HG02642 (cell line): ENCODE measurements around the gene SFT2D1.

Experiments
- ATAC-seq: cut with Tn5 transposase; IDR thresholded peaks from one replicate; pipeline ENCODE4 v1.9.1; 2021; ENCODE audit warnings: mild to moderate bottlenecking; ENCODE audit not compliant: unreplicated experiment, poor library complexity

The SFT2D1 gene

GRCh38 chr6:166308769-166309589 is 33.4 kb downstream of the SFT2D1 start:
- ATAC-seq: no peak

GRCh38 chr6:166308033-166308768 is 34.1 kb downstream of the SFT2D1 start, which contains the start of gene PRR18:
TSS of gene PRR18 (minus strand) at chr6:166308392. CDS start at chr6:166308142, 250 bp downstream.
- ATAC-seq: peak; percentile 51

GRCh38 chr6:166307082-166308032 is 35.0 kb downstream of the SFT2D1 start:
- ATAC-seq: peak; percentile 40

- no peak for ATAC-seq
Measured at GRCh38 chr6:166306378-166307081, 35.8 kb downstream of the SFT2D1 start.

DNA sequence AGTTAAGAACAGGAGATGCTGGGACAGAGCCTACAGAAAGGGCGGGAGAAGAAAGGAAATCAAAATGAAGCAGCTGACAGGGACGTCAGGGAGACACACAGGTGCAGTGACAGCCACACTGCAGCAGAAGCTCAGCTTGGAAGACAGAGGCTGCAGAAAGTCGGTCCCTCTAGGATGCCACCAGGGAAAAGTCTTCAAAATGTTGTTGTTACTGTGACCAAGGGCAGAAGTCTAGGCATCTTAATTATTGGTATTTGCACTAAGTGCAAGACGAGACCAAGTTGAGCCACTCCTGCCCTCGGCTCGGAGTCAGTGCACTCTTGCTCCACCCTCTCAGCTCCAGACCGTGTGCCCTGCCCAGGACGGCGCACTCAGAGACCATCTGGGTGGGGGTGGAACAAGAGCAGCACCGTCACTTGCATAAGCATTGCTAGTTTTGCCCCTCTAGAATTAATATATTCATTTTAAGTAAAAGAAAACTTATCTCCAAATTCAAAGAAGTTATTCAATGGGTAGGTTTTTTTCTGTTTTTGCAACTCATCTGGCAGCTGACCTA is 36.7 kb downstream of the SFT2D1 start:
- no peak for ATAC-seq

DNA sequence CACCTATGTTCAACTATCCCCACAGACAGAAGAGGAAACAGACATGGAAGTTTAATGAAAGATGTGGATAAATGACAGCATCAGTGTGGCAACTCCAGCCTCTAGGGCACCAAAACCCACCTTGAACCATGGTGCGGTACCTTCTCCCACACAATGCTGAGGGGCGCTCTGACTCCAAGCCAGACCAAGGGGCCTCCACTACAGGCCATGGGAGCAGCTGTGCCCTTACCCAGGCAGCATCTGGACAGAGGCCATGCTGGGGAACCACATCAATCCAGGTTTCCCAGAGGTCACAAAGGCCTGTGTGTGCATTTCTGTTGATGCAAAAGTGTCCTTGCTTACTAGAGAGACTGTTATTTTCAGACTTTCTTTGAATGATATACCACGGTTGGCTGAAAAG is 38.2 kb downstream of the SFT2D1 start:
- ATAC-seq: no peak

GRCh38 chr6:166301611-166302529 is 40.5 kb downstream of the SFT2D1 start:
- no peak for ATAC-seq

GRCh38 chr6:166300357-166300987 is 41.9 kb downstream of the SFT2D1 start:
- ATAC-seq: no peak

GRCh38 chr6:166297606-166298005 is 44.7 kb downstream of the SFT2D1 start:
- ATAC-seq: no peak

- ATAC-seq: no peak
Measured at GRCh38 chr6:166296035-166296883, 46.1 kb downstream of the SFT2D1 start.

- ATAC-seq: no peak
Measured at GRCh38 chr6:166293731-166294584, 48.4 kb downstream of the SFT2D1 start.

DNA sequence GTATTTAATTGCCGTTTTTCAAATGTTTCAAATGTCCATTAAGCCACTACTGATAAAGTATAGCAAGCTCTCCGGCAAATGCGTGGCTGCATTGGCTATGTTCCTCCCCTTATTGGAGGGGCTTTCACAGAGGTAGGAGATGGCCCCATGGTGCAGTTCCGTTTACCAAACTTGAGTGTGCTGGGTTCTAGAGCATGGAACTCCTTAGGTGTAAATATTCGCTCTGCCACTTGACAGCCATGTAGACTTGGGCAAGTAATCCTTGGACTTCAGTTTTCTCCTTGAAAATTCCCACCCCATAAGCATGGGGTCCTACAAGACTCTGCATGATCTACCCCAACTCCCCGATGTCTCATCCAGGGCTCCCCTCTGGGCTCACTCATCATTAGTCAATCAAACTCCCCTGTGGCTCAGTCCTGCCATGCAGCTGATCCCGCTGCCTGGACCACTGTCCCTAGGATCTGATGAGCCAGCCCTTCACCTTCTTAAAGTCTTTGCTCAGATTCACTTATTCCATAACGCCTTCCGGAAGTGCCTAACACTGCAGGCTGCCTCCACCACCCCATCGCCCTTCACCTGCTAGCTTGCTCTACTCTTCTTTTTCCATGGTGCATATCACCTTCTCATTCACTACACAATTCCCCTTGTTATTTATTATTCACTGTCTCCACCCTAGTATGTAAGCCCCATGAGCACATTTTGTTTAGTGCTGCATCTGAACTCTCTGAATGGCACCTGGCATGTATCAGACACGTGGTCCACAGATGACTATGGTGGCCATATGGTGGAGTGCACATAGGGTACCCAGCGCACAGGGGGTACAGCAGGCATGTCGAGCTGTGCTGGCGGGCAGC is 52.9 kb downstream of the SFT2D1 start:
- no peak for ATAC-seq

DNA sequence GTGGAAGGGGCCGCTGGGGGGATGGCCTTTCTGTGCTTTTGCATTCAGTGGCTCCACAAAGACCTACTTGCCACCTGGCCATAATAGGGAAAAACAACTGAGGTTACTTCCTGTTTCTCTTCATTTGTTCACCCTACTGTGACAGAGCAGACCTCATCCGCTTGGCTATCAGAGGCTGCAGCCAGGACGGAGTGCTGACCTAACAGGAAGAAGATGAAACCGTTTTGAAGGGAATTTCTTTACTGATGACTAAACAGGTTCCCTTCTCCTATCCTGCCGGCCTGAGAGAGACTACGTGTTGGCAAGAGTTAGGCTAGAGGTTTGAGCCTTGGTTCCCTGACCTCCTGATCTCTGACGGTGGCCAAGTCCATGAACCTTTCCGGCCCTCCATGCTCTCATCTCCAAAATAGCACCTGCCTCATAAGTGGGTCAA is 55.5 kb downstream of the SFT2D1 start:
- ATAC-seq: peak; percentile 95

DNA sequence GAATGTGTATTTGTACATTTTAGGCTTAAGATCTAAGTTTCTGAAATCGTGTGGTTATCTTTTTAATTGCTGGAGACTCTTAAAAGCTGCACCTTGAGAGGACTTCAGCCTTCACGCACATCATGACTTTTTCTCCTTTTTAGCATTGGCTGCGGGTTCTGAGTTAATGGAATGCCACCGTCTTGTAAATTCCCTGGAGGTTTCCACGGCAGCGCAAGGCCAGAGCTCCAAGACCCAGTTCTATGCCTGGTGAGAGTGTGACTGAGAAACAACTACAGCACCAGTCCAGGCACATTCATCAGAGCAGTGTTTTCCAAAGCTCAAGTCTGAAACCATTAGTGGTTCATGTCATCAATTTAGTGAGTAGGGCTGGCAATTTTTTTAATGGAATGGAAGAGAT is 57.1 kb downstream of the SFT2D1 start:
- ATAC-seq: no peak

DNA sequence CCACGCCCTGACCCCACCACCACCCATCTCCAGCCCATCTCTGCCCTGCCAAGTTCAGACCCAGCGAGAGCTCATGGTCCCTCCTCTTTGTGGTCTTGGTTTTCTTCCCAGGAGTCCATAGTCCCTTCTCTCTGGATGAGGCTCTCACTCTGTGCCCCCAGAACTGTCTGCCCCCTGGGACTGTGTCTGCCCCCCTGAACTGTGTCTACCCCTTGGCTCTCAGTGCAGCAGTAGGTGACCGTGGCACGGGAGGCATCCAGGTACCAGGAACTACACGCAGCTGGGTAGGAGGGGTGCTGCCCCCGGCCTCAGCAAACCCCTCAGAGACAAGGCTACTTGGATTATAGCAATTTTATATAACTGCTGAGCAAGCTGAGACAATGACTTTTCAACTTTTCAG is 57.7 kb downstream of the SFT2D1 start:
- no peak for ATAC-seq
